Neural cell (in vitro differentiated cells): ENCODE measurements around the gene GOLM1.

Experiments
- CTCF ChIP-seq: fragments of 450-650 bp; IDR thresholded peaks from 2 replicates; pipeline ENCODE4 v1.5.1; 2014; ENCODE audit warnings: antibody characterized with exemption, mild to moderate bottlenecking, moderate library complexity; ENCODE audit not compliant: poor library complexity, severe bottlenecking
- EP300 ChIP-seq: fragments of 450-650 bp; conservative IDR thresholded peaks from 2 replicates; pipeline ENCODE4 v1.6.1; 2014; ENCODE audit warnings: antibody characterized with exemption, mild to moderate bottlenecking, moderate library complexity; ENCODE audit not compliant: poor library complexity, severe bottlenecking
- POLR2AphosphoS5 ChIP-seq: IDR thresholded peaks from 2 replicates; pipeline ENCODE4 v1.6.1; 2012
- SMC3 ChIP-seq: fragments of 450-650 bp; conservative IDR thresholded peaks from 2 replicates; pipeline ENCODE4 v1.6.1; 2014; ENCODE audit warnings: antibody characterized with exemption, mild to moderate bottlenecking, moderate library complexity; ENCODE audit not compliant: poor library complexity

GRCh38 chr9:86102626-86103025 lies 3.3 kb upstream of the GOLM1 start:
- no peak for TF ChIP-seq POLR2AphosphoS5
- TF ChIP-seq CTCF, result no peak
- TF ChIP-seq EP300, result no peak
- TF ChIP-seq SMC3, result no peak
